Glutamatergic neuron (in vitro differentiated cells): ENCODE results near the gene OLFM4. TPM values are rescaled to one million over a fixed set of nuclear protein-coding genes. Genes with fewer than 3 reads are reported as not detected.

Source experiments
- DNase-seq: peaks from one replicate; pipeline ENCODE4 v3.0.0; 2022
- H3K27ac Mint-ChIP-seq: one replicate; pipeline ENCODE4 v1.8.0; 2020; ENCODE audit warnings: mild to moderate bottlenecking, mixed read lengths, inconsistent platforms; ENCODE audit not compliant: unreplicated experiment
- H3K27me3 Mint-ChIP-seq: one replicate; pipeline ENCODE4 v1.8.0; 2020; ENCODE audit warnings: mild to moderate bottlenecking, moderate library complexity, mixed read lengths, inconsistent platforms; ENCODE audit not compliant: unreplicated experiment
- H3K36me3 Mint-ChIP-seq: one replicate; pipeline ENCODE4 v1.8.0; 2020; ENCODE audit warnings: mild to moderate bottlenecking, mixed read lengths, inconsistent platforms; ENCODE audit not compliant: unreplicated experiment
- H3K4me1 Mint-ChIP-seq: one replicate; pipeline ENCODE4 v1.8.0; 2020; ENCODE audit warnings: mild to moderate bottlenecking, low read depth, mixed read lengths, inconsistent platforms; ENCODE audit not compliant: unreplicated experiment
- H3K4me3 Mint-ChIP-seq: one replicate; pipeline ENCODE4 v1.8.0; 2020; ENCODE audit warnings: mild to moderate bottlenecking, mixed read lengths, inconsistent platforms; ENCODE audit not compliant: unreplicated experiment
- H3K9me3 Mint-ChIP-seq: one replicate; pipeline ENCODE4 v1.8.0; 2020; ENCODE audit warnings: mild to moderate bottlenecking, moderate library complexity, mixed read lengths, inconsistent platforms; ENCODE audit not compliant: unreplicated experiment
- CTCF ChIP-seq: fragments of 200-600 bp; sonication (generic); IDR thresholded peaks from one replicate; pipeline ENCODE4 v1.5.0; 2021; ENCODE audit not compliant: partially characterized antibody, unreplicated experiment
- long read RNA-seq: library from polyadenylated mRNA; unstranded; transcript quantifications from one replicate; pipeline ENCODE4 v2.0.0, GENCODE V29; 2020; ENCODE audit not compliant: unreplicated experiment
- total RNA-seq: library from RNA; stranded (reverse); fragmentation: NEBNext Ultra II Directional; extraction: Animal tissue kit (Norgen Biotek cat#: 25700); gene quantifications from one replicate; pipeline ENCODE4 v1.2.1, GENCODE V29; 2021; ENCODE audit not compliant: unreplicated experiment

The OLFM4 gene
- total RNA-seq, result 0.15 TPM
- long read RNA-seq, result 0 reads

- Mint-ChIP-seq H3K27ac (no peak within 1 kb of the TSS), H3K27me3 (peaks cover 1% of the 10 kb centered on the region), H3K4me3 (no peak within 1 kb of the TSS), H3K4me1 (no peaks in the 10 kb centered on the region), H3K36me3 (no peaks in the 10 kb centered on the region), H3K9me3 (peaks cover 1% of the 10 kb centered on the region)
- no peak for TF ChIP-seq CTCF
- DNase-seq, result no peak
These were observed at the start of gene OLFM4 for GRCh38 chr13:53028637-53029203. TSS of gene OLFM4 (plus strand) at chr13:53028813. CDS start at chr13:53028837, 24 bp downstream.

- Mint-ChIP-seq H3K4me3 (no peak overlapping the region), H3K4me1 (peaks cover 16% of the 10 kb centered on the region), H3K9me3 (peaks cover 2% of the 10 kb centered on the region), H3K36me3 (no peaks in the 10 kb centered on the region), H3K27me3 (peaks cover 2% of the 10 kb centered on the region), H3K27ac (no peak overlapping the region)
- TF ChIP-seq CTCF, result no peak
- no peak for DNase-seq
These were observed 49.6 kb upstream of the OLFM4 start for GRCh38 chr13:52978989-52979388.

GRCh38 chr13:52980695-52981094 lies 47.9 kb upstream of the OLFM4 start:
- Mint-ChIP-seq H3K27me3 (no peaks in the 10 kb centered on the region), H3K4me3 (no peak overlapping the region), H3K9me3 (peaks cover 2% of the 10 kb centered on the region), H3K27ac (no peak overlapping the region), H3K36me3 (no peaks in the 10 kb centered on the region), H3K4me1 (peaks cover 6% of the 10 kb centered on the region)
- DNase-seq, result no peak
- TF ChIP-seq CTCF, result no peak

- TF ChIP-seq CTCF, result no peak
- DNase-seq, result no peak
- H3K9me3 Mint-ChIP-seq, result no peaks in the 10 kb centered on the region
These were observed 44.8 kb upstream of the OLFM4 start for GRCh38 chr13:52983836-52984235.

GRCh38 chr13:52984881-52985363 lies 43.7 kb upstream of the OLFM4 start:
- TF ChIP-seq CTCF, result no peak
- no peak overlapping the region for H3K4me3 Mint-ChIP-seq
- no peaks in the 10 kb centered on the region for H3K4me1 Mint-ChIP-seq
- DNase-seq, result no peak
- H3K36me3 Mint-ChIP-seq, result no peaks in the 10 kb centered on the region
- no peak overlapping the region for H3K27ac Mint-ChIP-seq
- H3K9me3 Mint-ChIP-seq, result no peaks in the 10 kb centered on the region
- no peaks in the 10 kb centered on the region for H3K27me3 Mint-ChIP-seq

More at GRCh38 chr13:52983836-52984235, 44.8 kb upstream of the OLFM4 start:
- Mint-ChIP-seq H3K36me3 (no peaks in the 10 kb centered on the region), H3K27me3 (no peaks in the 10 kb centered on the region), H3K27ac (no peak overlapping the region), H3K4me1 (no peaks in the 10 kb centered on the region), H3K4me3 (no peak overlapping the region)
